Kidney capillary endothelial cell (primary cell): Measurements from ENCODE around the gene CFAP74.

ENCODE experiments used
- DNase-seq: peaks from one replicate; pipeline ENCODE4 v3.0.0-alpha.2; 2018; ENCODE audit warnings: low spot score

Gene CFAP74

DNA sequence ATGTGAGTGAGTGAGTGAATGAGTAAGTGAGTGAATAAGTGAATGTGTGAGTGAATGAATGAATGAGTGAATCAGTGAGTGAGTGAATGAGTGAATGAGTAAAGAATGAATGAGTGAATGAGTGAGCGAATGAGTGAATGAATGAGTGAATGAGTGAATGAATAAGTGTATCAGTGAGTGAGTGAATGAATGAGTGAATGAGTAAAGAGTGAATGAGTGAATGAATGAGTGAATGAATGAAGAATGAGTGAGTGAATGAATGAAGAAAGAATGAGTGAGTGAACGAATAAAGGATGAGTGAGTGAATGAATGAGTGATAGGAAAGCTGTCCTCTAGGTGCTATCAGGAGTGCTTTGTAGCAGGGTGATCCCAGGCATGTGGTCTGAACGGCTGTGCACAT, 35.7 kb downstream of the CFAP74 start:
- no peak for DNase-seq

GRCh38 chr1:1967151-1967550, 36.4 kb downstream of the CFAP74 start:
- DNase-seq, result no peak

DNA sequence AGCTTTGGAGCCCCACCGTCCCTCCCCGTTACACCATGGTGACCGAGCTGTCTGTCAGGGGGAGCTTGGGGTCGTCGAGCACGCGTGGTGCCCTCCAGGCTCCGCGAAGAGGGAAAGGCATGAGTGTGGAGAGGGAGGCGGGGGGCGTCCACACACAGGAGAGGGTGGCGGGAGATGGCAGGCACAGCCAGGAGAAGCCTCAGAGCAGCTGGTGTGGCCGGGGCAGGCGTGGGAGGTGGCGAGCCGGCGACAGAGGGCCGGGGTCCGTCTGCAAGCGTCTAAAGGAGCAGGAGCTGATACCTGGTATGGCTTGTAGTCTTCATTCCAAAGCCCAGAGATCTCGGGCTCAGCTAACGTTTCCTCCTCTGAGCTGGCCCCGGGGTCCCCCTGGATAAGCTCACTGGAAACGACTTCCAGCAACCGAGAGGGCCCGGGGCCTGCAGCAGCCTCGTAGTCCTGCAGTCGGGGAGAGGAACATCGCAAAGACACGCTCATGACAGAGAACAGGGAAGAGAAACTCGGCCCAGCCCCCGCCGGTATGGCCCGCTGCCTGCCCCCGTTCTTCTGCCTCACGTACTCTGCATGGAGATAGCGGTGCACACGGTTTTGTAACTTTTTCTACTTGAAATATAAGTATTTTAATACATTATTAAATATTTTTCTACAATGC, 37.4 kb downstream of the CFAP74 start:
- no peak for DNase-seq

DNA sequence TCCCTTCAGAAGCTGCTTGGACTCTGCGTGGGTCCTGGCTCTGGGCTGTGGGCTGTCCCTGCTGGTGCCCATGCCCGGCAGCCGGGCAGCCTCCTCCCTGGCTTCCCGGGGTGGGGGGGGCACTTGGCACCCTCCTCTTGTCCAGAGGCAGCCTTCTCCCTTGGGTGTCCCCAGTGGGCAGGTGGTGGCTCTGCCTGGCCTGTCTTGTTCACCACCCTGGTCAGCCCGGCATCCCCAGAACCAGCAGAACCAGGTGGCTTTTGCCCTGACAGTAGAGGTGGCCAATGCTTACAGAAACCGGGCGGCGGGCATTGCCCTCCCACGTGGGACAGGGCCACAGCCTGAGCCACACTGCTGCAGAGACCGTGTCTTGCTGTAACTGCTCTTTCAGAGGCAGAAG, 38.0 kb downstream of the CFAP74 start:
- no peak for DNase-seq

DNA sequence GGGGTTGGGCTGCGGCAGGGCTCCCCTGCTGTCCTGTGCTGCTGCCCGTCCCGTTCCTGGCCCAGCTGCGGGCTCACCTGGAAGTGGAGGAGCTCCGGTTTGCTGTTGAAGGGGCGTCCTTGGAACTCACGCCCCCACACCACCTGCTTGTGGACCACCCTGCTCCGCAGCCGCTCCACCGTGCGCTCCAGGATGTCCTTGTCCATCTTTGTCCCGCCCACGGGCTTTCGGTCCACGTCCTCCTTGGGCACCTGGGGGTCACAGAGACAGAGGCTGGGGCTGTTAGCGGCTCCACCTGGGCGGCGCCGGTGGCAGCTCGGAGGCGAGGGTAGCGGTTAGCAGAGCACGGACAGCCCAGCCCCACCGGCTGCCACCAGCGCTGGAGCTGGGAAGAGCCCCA, 38.8 kb downstream of the CFAP74 start:
- DNase-seq, result no peak

DNA sequence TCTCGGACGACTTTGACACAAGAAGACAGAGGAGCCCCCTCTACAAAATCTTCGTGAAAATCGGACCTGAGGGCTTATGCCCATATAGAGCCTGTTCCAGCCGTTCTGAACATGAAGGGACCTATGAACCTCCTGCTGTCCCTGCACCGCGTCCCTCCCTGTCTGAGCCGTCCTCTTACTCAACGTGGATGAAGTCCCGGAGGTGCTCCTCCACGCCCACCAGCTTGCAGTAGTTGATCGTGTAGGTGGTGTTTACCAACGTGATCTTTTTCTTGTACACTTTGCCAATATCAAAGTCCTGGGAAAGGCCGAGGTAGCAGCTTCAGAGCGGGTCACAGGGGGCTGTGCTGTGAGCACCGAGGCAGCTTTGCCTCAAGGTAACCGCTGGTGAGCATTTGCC, 40.0 kb downstream of the CFAP74 start:
- no peak for DNase-seq

GRCh38 chr1:1962752-1963151, 40.8 kb downstream of the CFAP74 start:
- no peak for DNase-seq

DNA sequence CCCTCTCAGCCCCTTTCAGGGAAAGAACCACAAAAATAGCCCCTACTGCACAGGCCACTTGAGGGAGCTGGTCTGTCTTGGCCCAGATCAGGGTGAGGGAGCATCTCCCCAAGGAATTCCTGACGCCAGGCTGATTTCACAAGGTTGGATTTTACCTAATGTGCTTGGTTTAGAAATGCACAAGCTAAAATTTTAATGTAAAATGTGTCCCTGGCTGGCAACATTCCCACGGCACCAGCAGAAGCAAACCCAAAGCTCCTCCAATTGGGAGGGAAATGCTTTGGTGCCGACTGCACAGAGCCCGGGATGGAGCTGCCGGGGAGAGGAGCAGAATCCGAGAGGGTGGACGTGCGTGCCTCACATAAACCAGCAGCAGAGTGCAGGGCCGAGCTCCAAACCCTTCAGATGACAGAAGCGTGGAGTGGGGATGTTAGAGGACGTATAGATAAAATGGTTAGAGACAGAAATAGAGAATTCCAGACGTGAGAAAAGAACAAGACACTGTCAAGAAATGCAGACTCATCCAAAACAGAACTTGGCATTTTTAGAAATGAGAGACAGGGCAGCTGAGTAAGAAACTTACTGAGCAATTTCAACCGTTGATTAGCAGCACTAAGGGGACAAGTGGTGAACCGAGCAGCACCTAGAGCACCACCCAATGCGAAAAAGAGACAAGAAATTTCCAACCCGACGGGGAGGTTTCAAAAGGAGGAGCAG, 42.9 kb downstream of the CFAP74 start:
- no peak for DNase-seq

GRCh38 chr1:1959840-1960479, 43.6 kb downstream of the CFAP74 start:
- DNase-seq, result peak; percentile 48

DNA sequence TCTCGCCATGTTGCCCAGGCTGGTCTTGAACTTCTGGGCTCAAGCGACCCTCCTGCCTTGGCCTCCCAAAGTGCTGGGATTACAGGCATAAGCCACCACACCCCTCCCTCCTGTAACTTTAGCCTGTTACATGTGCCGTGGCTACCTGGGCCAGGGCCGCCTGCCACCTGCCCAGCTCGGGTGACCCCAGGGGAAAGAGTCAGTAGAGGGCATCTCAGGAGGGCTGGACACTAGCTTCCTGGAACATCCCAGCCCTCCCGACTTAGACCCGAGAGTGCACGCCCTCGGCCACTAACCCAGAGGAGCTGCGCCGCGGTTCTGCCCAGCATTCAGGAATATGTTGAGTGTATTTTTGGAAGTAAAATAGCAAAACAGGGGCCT, 44.1 kb downstream of the CFAP74 start:
- DNase-seq, result no peak

DNA sequence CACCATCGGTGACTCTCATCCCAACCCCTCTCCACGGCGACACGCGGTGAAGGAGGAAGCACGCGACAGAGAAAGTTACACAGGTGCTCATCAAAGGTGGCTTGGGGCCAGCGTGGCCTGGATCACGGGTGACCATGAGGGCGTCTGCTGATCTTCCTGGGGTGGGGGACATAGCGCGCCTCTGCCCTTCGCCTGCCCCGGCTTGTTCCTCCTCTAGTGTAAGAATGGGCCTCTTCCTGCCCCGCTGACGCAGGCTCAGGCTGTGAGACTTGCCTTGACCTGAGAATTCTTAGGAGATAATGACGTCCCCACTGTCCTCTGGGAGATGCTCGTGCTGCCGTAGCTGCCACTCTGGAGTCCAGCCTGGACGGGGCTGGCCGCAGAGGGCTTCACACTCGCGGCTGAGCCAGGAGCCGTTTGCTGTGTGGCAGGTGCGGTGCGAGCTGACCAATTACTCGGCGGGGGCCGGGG, 45.5 kb downstream of the CFAP74 start:
- no peak for DNase-seq

DNA sequence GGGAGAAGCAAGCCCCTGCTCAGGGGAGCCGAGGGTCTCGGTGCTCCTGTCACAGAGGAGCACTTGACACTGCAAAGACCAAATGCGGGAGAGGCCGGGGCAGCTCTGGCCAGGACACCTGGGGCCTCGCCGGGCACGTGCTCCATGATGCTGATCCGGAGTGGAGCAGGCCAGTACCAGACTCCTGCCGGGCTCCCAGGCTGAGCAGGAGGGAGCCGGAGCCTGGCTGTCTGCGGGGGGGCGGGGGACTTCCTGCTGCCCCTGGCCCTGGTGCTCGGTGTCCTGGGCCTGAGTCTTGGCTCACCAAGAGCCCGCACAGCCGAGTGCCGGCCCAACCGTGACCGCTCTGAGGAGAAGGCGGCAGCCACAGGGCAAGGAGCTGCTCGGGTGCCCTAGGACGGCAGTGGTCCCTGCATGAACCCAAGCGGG, 46.0 kb downstream of the CFAP74 start:
- DNase-seq, result no peak

DNA sequence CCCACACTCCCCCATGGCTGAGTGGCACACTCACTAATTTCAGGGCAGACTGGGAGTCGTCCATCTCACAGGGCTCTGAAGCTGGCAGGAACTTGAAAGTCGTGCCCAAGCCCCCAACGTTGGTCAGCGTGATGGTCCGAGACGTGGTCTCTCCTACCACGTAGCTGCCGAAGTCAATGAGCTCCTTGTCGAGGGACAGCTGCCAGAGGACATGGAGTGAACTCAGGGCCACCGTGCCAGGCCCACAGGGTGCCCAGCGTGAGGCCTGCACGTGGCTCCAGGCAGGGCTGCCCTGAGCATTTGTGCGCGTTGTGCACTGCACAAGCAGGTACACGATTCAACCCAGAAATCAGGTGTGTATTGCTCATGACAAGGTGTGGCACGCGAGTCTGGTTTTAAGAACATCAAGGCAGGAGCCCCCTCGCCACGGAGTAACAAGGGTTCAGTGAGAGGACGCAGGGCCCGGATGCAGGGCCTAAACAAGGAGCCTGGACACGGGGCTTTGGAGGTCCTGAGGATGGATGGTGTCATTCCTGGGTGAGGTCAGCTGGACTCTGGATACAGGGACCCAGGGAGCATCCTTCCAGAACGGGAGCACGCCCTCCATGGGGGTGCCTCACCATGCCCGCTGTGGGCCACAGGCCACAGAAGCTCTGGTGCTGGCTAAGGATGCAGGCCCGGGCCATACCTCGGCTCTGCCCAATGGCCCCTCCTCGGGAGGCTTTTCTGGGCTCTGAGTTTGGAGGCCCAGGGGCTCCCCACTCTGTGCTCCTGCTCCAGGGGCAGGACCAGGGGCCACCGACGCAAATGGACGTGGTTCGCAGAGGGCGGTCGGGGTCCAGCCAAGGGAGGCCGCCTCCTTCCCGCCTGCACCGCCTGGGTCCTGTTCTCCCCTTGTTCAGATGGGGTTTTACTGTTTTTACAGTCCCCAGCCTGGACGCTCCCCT, 46.7 kb downstream of the CFAP74 start:
- DNase-seq, result no peak

DNA sequence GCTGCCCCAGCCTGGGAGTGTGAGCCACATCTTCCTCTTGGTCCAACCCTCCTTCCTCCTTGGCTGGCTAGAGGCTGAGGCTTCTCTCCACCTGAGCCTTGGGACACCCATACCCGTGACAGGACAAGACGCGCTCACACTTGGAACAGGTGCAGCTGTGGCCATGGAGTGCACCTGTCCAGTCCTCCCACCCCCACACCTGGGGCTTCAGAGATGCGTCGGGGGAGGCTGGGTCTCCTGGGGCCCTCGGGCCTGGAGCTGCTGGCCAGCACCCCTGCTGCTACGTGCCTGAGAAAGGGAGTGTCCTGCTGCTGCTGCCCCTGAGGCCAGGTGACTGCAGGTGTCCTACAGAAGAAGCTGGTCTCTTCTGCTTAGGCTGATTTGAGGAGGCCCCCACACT, 47.5 kb downstream of the CFAP74 start:
- no peak for DNase-seq

GRCh38 chr1:1955621-1956094, 47.9 kb downstream of the CFAP74 start:
- no peak for DNase-seq

DNA sequence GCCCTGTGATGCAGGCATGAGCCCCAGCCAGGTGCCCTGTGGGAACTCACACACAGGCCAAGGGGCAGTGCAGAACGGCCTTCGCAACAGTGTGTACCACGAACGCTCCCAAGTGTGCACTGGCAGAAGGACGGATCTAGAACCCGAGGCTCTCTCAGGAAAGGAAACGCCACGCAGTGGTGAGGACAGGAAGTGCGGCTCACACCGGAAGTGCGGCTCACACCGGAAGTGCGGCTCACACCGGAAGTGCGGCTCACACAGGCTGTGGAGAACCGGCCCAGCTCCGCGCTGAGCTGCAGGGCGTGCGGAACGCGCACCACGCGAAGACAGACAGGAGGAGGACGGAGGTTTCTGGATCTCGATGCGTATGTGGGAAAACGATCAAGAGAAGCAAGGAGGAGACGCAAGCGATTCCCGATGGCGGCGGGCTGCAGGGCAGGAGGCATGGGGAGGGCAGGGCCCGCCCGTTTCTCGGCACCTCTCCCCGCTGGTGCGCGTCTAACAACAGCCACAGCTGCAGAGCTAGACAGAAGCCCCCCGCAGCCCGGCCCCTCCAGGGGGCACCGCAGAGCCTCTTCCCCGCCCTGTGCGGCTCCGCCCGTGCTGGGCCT, 48.6 kb downstream of the CFAP74 start:
- no peak for DNase-seq

- no peak for DNase-seq
Measured at GRCh38 chr1:1954015-1954414, 49.6 kb downstream of the CFAP74 start.

DNA sequence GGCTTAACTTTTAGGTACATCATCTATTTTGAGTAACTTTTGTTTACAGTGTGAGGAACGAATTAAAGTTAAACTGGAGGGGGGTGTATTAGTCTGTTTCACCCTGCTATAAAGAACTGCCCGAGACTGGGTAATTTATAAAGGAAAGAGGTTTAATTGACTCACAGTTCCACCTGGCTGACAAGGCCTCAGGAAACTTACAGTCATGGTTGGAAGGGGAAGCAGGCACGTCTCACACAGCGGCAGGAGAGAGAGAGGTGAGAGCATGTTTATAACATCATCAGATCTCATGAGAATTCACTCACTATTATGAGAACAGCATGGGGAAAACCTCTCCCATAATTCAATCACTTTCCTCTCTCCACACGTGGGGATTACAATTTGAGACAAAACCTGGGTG, 52.6 kb downstream of the CFAP74 start:
- no peak for DNase-seq

- no peak for DNase-seq
Measured at GRCh38 chr1:1948783-1949182, 54.8 kb downstream of the CFAP74 start.

GRCh38 chr1:1947493-1947892, 56.1 kb downstream of the CFAP74 start:
- no peak for DNase-seq

GRCh38 chr1:1946540-1946939, 57.0 kb downstream of the CFAP74 start:
- DNase-seq, result no peak
